Ishikawa (cell line): ENCODE results near the gene PGAM5.

Experiments
- CEBPB ChIP-seq: IDR thresholded peaks from 2 replicates; pipeline ENCODE4 v1.6.1; 2012
- CREB1 ChIP-seq: IDR thresholded peaks from 2 replicates; pipeline ENCODE4 v1.6.1; 2012; ENCODE audit warnings: low read depth
- EGR1 ChIP-seq: IDR thresholded peaks from 2 replicates; pipeline ENCODE4 v1.6.1; 2012
- EP300 ChIP-seq: IDR thresholded peaks from 2 replicates; pipeline ENCODE4 v1.6.1; 2012; ENCODE audit warnings: borderline replicate concordance
- FOXM1 ChIP-seq: IDR thresholded peaks from 2 replicates; pipeline ENCODE4 v1.6.1; 2012; ENCODE audit warnings: low read depth, borderline replicate concordance
- NFIC ChIP-seq: IDR thresholded peaks from 2 replicates; pipeline ENCODE4 v1.6.1; 2012
- RAD21 ChIP-seq: IDR thresholded peaks from 2 replicates; pipeline ENCODE4 v1.6.1; 2012; ENCODE audit warnings: low read depth
- TAF1 ChIP-seq: IDR thresholded peaks from 2 replicates; pipeline ENCODE4 v1.6.1; 2012; ENCODE audit warnings: low read depth, mild to moderate bottlenecking
- TCF12 ChIP-seq: IDR thresholded peaks from 2 replicates; pipeline ENCODE4 v1.6.1; 2012; ENCODE audit warnings: low read depth
- TEAD4 ChIP-seq: IDR thresholded peaks from 2 replicates; pipeline ENCODE4 v1.6.1; 2012
- YY1 ChIP-seq: IDR thresholded peaks from 2 replicates; pipeline ENCODE4 v1.6.1; 2012; ENCODE audit warnings: low read depth
- ZBTB7A ChIP-seq: IDR thresholded peaks from 2 replicates; pipeline ENCODE4 v1.6.1; 2012; ENCODE audit warnings: low read depth
- TF ChIP-seq, protein P1 (sequence below): IDR thresholded peaks from 2 replicates; pipeline ENCODE4 v1.6.1; 2012; ENCODE audit warnings: low read depth, mild to moderate bottlenecking
- TF ChIP-seq, protein P2 (sequence below): IDR thresholded peaks from 2 replicates; pipeline ENCODE4 v1.6.1; 2012
- TF ChIP-seq, protein P3 (sequence below): IDR thresholded peaks from 2 replicates; pipeline ENCODE4 v1.6.1; 2012

The PGAM5 gene

DNA sequence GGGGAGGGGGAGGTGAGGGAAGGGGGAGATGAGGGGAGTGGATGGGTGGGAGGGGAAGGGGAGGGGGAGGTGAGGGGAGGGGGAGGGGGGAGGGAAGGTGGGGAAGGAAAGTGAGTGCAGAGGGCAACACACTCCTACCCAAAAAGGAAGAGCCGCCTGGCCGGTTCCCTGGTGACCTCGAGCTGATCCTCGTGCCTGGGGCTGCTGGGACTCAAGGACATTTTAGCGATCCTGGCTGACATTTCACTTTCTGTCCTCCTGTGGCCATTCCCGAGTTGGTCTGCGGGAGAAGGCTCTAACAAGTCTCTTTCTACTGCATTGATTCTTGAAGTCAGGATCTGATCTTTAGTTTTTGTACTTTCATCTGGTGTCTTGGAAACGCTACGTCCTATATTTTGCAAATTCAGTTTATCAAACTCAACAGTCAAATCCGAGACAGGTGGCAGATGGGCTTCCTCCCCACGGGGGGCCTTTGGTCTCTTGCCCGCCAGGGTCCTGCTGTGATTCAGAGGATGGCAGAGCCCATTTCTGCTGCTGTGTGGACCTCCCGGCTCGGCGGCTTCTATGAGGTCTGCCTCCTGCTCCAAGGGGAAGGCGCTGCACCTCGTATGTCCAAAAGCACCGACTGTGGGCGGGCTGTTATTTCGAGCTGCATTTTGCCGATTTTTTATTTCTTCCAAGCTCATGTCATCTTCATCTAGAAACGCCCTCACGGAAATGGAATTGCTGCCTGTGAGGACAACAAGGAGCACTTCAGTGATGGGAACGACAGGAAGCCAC is 19.1 kb downstream of the PGAM5 start:
- no peak for TF ChIP-seq CREB1
- TF ChIP-seq, protein P1, sequence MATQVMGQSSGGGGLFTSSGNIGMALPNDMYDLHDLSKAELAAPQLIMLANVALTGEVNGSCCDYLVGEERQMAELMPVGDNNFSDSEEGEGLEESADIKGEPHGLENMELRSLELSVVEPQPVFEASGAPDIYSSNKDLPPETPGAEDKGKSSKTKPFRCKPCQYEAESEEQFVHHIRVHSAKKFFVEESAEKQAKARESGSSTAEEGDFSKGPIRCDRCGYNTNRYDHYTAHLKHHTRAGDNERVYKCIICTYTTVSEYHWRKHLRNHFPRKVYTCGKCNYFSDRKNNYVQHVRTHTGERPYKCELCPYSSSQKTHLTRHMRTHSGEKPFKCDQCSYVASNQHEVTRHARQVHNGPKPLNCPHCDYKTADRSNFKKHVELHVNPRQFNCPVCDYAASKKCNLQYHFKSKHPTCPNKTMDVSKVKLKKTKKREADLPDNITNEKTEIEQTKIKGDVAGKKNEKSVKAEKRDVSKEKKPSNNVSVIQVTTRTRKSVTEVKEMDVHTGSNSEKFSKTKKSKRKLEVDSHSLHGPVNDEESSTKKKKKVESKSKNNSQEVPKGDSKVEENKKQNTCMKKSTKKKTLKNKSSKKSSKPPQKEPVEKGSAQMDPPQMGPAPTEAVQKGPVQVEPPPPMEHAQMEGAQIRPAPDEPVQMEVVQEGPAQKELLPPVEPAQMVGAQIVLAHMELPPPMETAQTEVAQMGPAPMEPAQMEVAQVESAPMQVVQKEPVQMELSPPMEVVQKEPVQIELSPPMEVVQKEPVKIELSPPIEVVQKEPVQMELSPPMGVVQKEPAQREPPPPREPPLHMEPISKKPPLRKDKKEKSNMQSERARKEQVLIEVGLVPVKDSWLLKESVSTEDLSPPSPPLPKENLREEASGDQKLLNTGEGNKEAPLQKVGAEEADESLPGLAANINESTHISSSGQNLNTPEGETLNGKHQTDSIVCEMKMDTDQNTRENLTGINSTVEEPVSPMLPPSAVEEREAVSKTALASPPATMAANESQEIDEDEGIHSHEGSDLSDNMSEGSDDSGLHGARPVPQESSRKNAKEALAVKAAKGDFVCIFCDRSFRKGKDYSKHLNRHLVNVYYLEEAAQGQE = no peak
- TF ChIP-seq ZBTB7A = no peak
- no peak for TF ChIP-seq FOXM1
- no peak for TF ChIP-seq TAF1
- TF ChIP-seq NFIC = no peak
- TF ChIP-seq, protein P2, sequence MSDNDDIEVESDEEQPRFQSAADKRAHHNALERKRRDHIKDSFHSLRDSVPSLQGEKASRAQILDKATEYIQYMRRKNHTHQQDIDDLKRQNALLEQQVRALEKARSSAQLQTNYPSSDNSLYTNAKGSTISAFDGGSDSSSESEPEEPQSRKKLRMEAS = no peak
- TF ChIP-seq EP300 = no peak

DNA sequence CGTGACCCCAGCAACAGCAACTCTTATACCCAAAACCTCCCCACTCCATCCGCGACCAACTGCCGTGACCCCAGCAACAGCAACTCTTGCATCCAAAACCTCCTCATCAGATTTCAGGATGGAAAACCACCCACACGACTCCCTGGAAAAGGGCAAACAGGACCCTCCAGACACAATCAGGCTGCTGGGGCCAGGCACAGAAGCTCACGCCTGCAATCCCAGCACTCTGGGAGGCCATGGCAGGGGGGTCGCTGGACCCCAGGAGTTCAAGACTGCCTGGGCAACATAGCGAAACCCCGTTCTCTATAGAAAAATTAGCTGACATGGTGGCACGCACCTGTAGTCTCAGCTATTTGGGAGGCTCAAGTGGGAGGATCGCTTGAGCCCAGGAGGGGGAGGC is 19.7 kb downstream of the PGAM5 start:
- TF ChIP-seq EP300 (no peak), CEBPB (no peak), EGR1 (no peak), TAF1 (no peak), RAD21 (no peak), YY1 (no peak), TEAD4 (no peak), TCF12 (no peak), CREB1 (no peak), ZBTB7A (no peak), FOXM1 (no peak), NFIC (no peak)
- TF ChIP-seq, protein P1 = no peak
- TF ChIP-seq, protein P3, sequence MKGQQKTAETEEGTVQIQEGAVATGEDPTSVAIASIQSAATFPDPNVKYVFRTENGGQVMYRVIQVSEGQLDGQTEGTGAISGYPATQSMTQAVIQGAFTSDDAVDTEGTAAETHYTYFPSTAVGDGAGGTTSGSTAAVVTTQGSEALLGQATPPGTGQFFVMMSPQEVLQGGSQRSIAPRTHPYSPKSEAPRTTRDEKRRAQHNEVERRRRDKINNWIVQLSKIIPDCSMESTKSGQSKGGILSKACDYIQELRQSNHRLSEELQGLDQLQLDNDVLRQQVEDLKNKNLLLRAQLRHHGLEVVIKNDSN = no peak
- TF ChIP-seq, protein P2 = no peak

DNA sequence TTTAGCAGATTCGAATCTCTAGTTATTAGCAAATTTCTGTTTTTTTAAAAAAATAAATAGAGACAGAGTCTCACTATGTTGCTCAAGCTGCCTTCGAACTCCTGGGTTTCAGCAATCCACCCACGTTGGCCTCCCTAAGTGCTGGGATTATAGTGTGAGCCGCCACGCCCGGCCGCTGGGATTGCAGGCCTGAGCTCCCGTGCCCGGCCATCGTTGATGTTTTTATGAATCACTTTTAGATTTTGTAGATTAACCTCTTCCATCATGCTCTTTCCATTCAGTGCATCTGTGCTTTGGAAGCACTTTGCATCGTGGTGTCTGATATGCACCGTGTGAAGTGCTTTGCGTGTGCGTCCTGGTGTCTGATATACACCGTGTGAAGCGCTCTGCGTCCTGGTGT is 20.9 kb downstream of the PGAM5 start:
- TF ChIP-seq, protein P2 = no peak
- TF ChIP-seq, protein P1 = no peak
- TF ChIP-seq CEBPB = no peak
- TF ChIP-seq EGR1 = no peak
- no peak for TF ChIP-seq TEAD4
- TF ChIP-seq, protein P3 = no peak
- no peak for TF ChIP-seq RAD21
- no peak for TF ChIP-seq NFIC
- no peak for TF ChIP-seq TAF1
- no peak for TF ChIP-seq EP300
- no peak for TF ChIP-seq FOXM1

DNA sequence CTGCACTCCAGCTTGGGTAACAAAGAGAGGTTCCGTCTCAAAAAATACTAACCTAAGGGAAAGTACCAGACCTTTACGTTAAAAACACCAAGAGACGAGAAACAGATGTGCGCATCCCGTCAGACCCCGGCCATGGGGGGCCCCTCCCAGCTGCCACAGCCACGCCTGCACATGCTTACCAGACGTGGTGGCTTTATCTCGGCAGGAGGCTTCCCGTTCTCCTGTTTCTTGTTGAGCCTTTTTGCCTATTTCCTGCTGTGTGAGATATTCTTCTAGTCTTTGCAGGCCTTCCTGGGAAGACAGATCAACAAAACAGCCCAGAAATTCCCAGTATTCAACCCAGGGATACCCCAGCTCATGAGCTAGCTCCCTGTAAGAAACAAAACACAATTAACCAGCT is 23.6 kb downstream of the PGAM5 start:
- TF ChIP-seq ZBTB7A = no peak
- TF ChIP-seq CEBPB = no peak
- TF ChIP-seq FOXM1 = no peak
- TF ChIP-seq CREB1 = no peak
- no peak for TF ChIP-seq RAD21
- TF ChIP-seq TCF12 = no peak
- TF ChIP-seq, protein P1 = no peak
- TF ChIP-seq, protein P2 = no peak
- TF ChIP-seq EP300 = no peak
- TF ChIP-seq, protein P3 = no peak
- TF ChIP-seq NFIC = no peak
- TF ChIP-seq YY1 = no peak
- TF ChIP-seq TAF1 = no peak
- TF ChIP-seq TEAD4 = no peak
- TF ChIP-seq EGR1 = no peak
